ENCODE measurements around the gene POLR3C.
"Not testable (repeated sequence)": the region's sequence is repeated elsewhere in the genome, so short reads cannot be mapped to it uniquely, and the experiment has no call there.

Gene POLR3C

GRCh38 chr1:145799806-145800205 is 24.2 kb upstream of the POLR3C start:
- DNase-seq (ENCODE audit: insufficient read length, low spot score), result no peak
- TF ChIP-seq POLR2A (IDR thresholded peaks at IDR 0.05; ENCODE audit: low read depth, low read length), result no peak

GRCh38 chr1:145804235-145805045 is 19.6 kb upstream of the POLR3C start:
- FAIRE-seq, result peak; percentile 73

More at GRCh38 chr1:145799806-145800205, 24.2 kb upstream of the POLR3C start:
- no peak for FAIRE-seq

DNA sequence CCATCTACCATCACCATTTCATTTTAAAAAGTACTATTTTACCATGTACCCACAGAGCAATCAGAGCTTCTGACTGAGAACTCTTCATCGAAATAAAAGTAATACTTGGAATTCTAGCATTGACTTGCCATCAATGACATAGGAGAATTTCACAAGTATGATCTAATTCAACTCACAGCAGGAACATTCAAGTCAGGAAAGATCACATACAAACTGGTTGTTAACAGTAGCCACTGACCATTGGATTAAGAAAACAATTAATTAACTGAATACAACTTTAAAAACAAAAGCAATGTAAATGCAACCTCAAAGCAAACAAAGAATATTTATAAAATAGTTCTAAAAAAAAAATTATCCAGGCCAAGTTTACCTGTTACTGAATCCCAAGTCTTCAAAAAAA is 18.9 kb upstream of the POLR3C start:
- FAIRE-seq, result peak; percentile 85

More at GRCh38 chr1:145804235-145805045, 19.6 kb upstream of the POLR3C start:
- DNase-seq (ENCODE audit: insufficient read length, low spot score), result no peak
- TF ChIP-seq POLR2A (IDR thresholded peaks at IDR 0.05; ENCODE audit: low read depth, low read length), result no peak

GRCh38 chr1:145806408-145806807 is 17.6 kb upstream of the POLR3C start:
- no peak for DNase-seq (ENCODE audit: insufficient read length, low spot score)
- FAIRE-seq, result no peak
- TF ChIP-seq POLR2A (IDR thresholded peaks at IDR 0.05; ENCODE audit: low read depth, low read length), result no peak

More for the DNA sequence above, 18.9 kb upstream of the POLR3C start:
- no peak for DNase-seq (ENCODE audit: insufficient read length, low spot score)
- TF ChIP-seq POLR2A (IDR thresholded peaks at IDR 0.05; ENCODE audit: low read depth, low read length), result no peak

- no peak for TF ChIP-seq POLR2A (IDR thresholded peaks at IDR 0.05; ENCODE audit: low read depth, low read length)
- DNase-seq (ENCODE audit: insufficient read length, low spot score), result no peak
- no peak for FAIRE-seq
Measured at GRCh38 chr1:145806844-145807243, 17.2 kb upstream of the POLR3C start.

DNA sequence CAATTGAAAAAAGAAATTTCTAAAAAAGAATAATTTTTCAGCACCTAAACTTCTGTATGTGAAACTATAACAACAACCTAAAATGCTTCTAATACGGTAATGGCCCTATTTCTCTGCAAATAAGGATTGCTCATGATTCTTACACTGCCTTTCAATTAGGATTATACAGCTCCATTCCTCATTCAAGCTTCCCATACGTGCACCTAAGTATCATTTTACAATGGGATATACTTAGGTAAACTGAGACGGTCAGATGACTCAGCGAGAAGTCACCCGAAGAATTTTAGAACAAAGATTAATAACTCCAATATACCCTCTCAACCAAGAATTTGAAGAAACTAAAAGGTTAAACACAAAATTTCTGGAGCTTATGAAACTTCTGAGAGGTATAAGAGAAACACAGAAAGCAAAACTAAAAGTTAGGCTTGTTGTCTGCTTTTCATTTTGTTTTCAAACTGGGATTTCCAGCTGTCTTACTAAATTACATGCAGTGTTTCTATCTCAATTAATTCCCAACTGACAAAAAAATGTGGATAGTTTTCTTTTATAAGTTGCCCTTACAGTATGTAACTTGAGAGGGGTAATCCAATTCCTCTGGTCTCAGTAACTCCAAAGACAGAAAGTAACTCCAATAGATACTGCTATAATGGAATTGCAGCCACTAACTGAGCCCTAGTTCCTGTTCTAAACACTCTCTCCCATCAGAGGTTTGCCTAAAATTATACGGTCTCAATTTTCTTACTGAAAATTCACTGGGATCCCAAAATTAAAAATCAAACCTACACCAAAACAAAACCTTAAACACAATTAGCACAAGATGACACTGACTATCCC is 10.8 kb upstream of the POLR3C start:
- DNase-seq (ENCODE audit: insufficient read length, low spot score); FAIRE-seq: not testable (repeated sequence)

DNA sequence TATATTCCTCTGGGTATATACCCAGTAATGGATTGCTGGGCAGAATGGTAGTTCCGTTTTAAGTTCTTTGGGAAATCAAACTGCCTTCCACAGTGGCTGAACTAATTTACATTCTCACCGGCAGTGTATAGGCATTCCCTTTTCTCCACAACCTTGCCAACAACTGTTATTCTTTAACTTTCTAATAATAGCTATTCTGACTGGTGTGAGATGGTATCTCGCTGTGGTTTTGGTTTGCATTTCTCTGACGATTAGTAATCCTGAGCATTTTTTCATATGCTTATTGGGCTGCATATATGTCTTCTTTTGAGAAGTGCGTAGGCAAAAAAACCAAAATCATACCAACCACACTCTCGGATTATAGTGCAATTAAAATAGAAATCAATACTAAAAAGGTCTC is 5.9 kb upstream of the POLR3C start:
- not testable (repeated sequence) for DNase-seq (ENCODE audit: insufficient read length, low spot score)
- peak; percentile 97 for FAIRE-seq

- not testable (repeated sequence) for DNase-seq (ENCODE audit: insufficient read length, low spot score); FAIRE-seq
Measured at GRCh38 chr1:145822779-145823331, 1.1 kb upstream of the POLR3C start.

DNA sequence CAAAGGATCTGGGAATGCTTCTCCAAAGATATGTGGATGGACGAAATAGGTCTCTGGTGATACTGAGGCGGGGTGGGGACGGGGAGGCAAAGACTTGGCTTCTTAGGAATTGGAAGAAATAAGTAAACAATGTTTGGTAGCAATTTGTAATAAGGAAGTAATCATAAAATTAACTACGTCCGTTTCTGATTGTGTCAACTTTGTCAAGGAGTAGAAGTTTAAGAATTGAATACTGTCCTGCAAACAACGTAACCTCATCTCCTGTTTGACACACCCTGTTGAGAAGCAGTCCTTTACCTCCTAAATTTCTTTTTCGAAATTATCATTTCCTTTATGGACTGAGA is 471 bp downstream of the POLR3C start:
- DNase-seq (ENCODE audit: insufficient read length, low spot score), result no peak
- no peak for TF ChIP-seq POLR2A (IDR thresholded peaks at IDR 0.05; ENCODE audit: low read depth, low read length)
- no peak for FAIRE-seq

GRCh38 chr1:145826030-145826429 is 2.0 kb downstream of the POLR3C start:
- no peak for FAIRE-seq
- no peak for DNase-seq (ENCODE audit: insufficient read length, low spot score)
- no peak for TF ChIP-seq POLR2A (IDR thresholded peaks at IDR 0.05; ENCODE audit: low read depth, low read length)

DNA sequence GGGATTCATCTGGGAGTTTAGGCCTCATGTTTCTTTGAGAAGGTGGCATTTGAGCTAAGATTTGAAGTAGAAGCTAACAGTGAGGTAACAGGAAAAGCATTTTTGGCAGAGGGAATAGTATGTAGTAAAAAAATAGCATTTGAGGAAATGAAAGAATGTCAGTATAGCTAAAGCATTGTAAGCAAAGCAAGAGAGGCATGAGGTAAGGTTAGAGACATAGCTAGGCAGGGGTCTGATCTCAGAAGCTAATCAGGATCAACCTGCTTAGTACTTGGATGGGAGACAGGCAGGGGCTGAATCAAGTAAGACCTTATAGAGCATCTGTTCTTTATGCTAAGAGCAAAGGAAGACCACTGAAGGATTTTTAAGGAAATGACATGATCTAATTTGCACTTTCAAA is 4.0 kb downstream of the POLR3C start:
- no peak for TF ChIP-seq POLR2A (IDR thresholded peaks at IDR 0.05; ENCODE audit: low read depth, low read length)

DNA sequence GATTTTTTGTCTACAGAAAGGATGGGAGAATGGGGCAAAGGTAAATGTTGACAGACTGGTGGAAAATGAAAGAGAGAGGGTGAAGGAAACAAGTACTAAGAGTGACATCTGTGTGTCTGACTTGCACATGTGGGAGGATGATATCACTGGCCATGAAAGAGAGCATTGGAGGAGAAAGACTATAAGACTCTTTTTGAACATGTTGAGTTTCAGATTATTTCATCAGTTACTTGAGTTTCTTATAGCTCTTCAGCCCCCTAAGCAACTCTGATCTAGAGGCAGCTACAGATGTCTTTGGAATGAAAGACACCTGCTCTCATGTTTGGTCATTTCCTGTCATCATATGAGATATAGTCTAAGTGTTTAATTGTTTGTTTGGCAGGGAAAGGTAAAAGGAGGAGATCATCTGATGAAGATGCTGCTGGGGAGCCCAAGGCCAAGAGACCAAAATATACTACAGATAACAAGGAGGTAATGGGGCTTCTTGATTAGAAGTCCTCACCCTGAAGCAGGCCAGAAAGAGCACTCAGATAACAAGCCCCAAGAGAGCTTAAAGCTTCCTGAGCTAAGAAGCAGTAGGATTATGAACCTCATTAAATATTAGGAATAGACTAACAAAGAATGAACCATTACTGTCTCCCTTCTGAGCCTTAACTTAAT is 4.5 kb downstream of the POLR3C start:
- FAIRE-seq, result no peak
- TF ChIP-seq POLR2A (IDR thresholded peaks at IDR 0.05; ENCODE audit: low read depth, low read length), result no peak
- DNase-seq (ENCODE audit: insufficient read length, low spot score), result no peak

More for the DNA sequence above, 4.0 kb downstream of the POLR3C start:
- DNase-seq (ENCODE audit: insufficient read length, low spot score) (no peak), FAIRE-seq (no peak)

DNA sequence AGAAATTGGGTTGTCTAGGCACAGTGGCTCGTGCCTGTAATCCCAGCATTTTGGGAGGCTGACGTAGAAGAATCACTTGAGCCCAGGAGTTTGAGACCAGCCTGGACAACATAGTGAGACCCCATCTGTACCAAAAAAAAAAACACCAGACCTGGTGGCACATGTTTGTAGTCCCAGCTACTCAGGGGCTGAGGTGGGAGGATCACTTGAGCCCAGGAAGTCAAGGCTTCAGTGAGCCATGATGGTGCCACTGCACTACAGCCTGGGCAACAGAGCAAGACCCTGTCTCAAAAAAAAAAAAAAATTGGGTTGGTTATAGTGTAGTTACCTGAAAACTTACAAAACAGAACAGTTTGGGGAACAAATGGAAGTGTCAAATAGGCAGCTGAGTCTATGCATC is 6.8 kb downstream of the POLR3C start:
- not testable (repeated sequence) for DNase-seq (ENCODE audit: insufficient read length, low spot score); FAIRE-seq

DNA sequence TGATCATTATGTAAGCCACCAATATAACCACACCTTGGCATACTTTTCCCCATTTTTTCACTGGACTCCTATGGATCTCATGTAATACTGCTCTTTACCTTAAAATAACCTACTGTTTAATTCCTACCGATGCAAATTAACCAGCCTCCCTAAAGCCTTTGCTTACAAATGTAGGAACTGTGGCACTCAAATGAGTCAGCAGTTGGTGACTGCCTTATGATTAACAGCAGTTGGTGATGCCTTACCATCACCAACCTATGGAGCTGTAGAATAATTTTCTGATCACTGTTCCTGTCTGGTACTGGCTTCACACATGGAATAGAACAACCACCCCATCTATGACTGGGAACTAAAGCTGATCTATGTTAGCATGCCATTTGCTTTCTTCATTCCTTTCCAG is 13.7 kb downstream of the POLR3C start:
- DNase-seq (ENCODE audit: insufficient read length, low spot score) (no peak), FAIRE-seq (no peak)
- no peak for TF ChIP-seq POLR2A (IDR thresholded peaks at IDR 0.05; ENCODE audit: low read depth, low read length)

Measured in H54 (cell line).